Uterus (tissue), 2 donors: Measurements from ENCODE around the gene THBD.

Experiments used
- POLR2A ChIP-seq, 2 donors: fragments of 450-650 bp; IDR thresholded peaks; one replicate each; pipeline ENCODE4 v1.6.1; 2016; ENCODE audit warnings: antibody characterized with exemption in 2 of 2, mild to moderate bottlenecking in 1 of 2, moderate library complexity in 1 of 2
- TF ChIP-seq, protein P1 (sequence below), 4 experiments: fragments of 200-600 bp in 2 of 4; fragments of 450-650 bp in 2 of 4; sonication (generic) in 2 of 4; IDR thresholded peaks; one replicate each; pipeline ENCODE4 v1.5.1; 2016 to 2019; ENCODE audit warnings: antibody characterized with exemption in 4 of 4, mild to moderate bottlenecking in 2 of 4, moderate library complexity in 1 of 4

DNA sequence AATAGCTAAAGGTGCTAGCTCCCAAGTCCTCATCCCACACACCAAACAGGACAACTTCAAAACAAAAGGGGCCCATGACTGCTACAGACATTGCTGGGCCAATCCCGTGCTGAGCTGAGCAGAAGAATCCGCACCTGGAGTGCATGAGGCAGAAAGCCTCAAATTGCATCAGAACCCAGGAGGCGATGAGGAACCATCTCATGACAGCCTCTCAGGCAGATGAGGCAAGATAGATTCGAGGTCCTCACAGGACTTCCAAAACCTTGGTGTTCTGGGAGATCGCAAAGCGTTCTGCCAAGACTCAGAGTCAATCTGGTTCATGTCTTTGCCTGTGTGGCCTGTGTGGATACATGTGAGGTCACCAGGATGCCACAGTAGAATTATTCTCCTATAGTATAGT lies 47.2 kb downstream of the THBD start:
- TF ChIP-seq, protein P1, sequence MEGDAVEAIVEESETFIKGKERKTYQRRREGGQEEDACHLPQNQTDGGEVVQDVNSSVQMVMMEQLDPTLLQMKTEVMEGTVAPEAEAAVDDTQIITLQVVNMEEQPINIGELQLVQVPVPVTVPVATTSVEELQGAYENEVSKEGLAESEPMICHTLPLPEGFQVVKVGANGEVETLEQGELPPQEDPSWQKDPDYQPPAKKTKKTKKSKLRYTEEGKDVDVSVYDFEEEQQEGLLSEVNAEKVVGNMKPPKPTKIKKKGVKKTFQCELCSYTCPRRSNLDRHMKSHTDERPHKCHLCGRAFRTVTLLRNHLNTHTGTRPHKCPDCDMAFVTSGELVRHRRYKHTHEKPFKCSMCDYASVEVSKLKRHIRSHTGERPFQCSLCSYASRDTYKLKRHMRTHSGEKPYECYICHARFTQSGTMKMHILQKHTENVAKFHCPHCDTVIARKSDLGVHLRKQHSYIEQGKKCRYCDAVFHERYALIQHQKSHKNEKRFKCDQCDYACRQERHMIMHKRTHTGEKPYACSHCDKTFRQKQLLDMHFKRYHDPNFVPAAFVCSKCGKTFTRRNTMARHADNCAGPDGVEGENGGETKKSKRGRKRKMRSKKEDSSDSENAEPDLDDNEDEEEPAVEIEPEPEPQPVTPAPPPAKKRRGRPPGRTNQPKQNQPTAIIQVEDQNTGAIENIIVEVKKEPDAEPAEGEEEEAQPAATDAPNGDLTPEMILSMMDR (IDR thresholded peaks at IDR 0.05) = no peak
- TF ChIP-seq POLR2A (IDR thresholded peaks at IDR 0.05) = no peak
